Cerebellar cortex (tissue), 1 donor: ENCODE data around the gene SLC7A9.

Experiments used
- DNase-seq: peaks from one replicate; pipeline ENCODE4 v3.0.0-alpha.2; 2015; ENCODE audit warnings: low spot score

The SLC7A9 gene

GRCh38 chr19:32824916-32825608, 44.5 kb downstream of the SLC7A9 start:
- DNase-seq = no peak

- DNase-seq = no peak
Measured at GRCh38 chr19:32824191-32824751, 45.3 kb downstream of the SLC7A9 start.

GRCh38 chr19:32823747-32824102, 45.8 kb downstream of the SLC7A9 start:
- no peak for DNase-seq

DNA sequence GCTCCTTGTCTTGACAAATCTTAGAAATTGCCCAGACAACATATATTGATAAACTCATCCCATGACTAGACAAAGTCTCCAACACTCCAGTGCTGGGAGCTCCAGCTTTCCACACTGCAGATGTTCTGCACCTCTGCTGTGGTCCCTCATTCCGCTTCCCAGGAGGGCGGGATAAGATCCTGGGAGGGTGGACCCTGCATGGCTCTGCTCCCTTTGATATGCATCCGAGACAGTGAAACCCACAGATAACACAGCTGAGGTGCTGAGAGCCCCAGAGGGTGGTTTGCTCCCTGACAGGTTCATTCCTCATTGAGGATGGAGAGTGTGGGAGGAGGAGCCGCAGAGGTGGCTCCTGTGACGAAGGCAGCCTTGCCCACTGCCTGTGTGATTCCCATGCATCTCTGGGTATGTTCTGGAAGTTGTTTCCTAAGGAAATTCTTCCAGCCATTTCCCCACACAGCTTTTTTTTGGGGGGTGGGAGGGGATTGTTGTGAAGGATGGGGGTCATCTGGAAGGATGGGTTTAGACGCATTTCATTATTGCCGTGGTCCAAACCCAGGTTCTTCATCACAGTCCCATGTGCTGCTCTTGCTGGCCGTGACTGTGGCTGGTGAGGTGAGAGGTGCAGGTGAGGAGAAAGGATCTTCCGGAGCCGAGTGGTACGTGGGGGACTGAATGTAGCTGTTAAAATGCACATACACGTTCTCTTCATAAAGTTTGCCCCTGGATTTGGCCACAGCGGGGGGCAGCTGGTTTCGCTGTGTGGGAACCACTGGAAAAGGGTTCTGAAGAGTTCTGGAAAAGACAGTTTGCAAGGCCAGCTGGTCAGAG, 46.4 kb downstream of the SLC7A9 start:
- no peak for DNase-seq

- no peak for DNase-seq
Measured at GRCh38 chr19:32819419-32820400, 49.9 kb downstream of the SLC7A9 start.

DNA sequence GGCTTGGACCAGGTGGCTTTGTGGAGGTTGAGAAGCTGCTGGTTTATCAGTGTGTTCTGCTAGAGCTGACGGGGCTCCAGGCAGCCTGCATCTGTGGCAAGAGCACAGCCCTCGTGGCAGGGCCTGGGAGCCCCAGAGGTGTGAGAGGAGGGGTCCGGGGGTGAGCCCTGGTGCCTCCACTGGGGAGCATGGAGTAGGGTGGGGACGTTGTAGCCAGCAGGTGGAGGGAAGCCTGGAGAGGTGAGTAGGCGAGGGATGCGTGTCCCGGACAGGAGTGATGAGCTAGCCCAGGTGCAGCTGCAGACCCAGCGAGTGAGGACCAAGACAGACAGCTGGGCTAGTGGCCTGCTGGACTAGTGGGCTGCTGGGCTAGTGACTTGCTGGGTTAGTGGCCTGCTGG, 51.0 kb downstream of the SLC7A9 start:
- no peak for DNase-seq

GRCh38 chr19:32817569-32818476, 51.7 kb downstream of the SLC7A9 start:
- DNase-seq = no peak

DNA sequence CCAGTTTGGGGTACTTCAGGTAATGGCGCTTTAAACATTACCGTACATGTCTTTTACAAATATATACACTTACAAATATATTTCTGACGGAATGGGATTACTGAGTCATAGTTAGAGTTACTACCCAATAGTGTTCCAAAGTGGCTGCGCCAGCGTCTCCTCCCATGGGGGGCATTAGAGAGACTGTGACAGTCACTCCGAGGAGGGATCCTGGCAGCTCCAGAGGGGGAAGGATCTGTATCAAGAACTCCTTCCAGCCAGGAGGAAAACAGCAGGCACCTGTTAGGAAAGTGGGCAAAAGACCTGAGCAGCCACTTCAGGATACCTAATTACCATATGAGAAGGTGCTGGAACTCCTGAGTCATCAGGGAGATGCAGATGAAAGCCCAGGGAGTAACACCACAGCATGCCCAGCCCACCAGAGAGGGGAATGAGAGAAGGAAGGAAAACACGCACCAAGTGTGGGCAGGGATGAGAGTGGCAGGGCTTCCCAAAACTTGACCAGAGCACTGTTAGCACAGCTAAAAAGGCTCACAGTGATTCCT, 52.9 kb downstream of the SLC7A9 start:
- DNase-seq = no peak

- no peak for DNase-seq
Measured at GRCh38 chr19:32814624-32815023, 54.9 kb downstream of the SLC7A9 start.

GRCh38 chr19:32813862-32814425, 55.6 kb downstream of the SLC7A9 start:
- no peak for DNase-seq

- no peak for DNase-seq
Measured at GRCh38 chr19:32812571-32812970, 57.0 kb downstream of the SLC7A9 start.

DNA sequence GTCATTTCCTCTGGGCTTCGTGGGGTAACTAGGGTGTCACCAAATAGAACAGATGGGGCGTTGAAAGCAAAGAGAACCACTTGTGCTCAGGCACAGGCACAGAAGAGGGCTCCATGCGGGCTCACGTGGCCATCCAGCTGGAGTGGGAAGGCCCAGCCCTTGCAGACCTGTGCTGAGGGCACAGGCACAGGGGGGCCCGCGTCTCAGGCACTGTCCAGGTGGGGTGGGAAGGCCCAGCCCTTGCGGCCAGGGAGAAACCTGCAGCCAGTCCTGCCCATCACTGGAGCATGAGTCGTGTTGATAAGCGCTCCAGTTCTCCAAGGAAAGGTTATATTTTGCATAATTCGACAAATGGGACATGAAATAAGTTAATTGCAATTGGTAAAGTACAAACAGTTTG, 57.5 kb downstream of the SLC7A9 start:
- no peak for DNase-seq

GRCh38 chr19:32811151-32811550, 58.4 kb downstream of the SLC7A9 start:
- no peak for DNase-seq

GRCh38 chr19:32810452-32810851, 59.1 kb downstream of the SLC7A9 start:
- DNase-seq = no peak

DNA sequence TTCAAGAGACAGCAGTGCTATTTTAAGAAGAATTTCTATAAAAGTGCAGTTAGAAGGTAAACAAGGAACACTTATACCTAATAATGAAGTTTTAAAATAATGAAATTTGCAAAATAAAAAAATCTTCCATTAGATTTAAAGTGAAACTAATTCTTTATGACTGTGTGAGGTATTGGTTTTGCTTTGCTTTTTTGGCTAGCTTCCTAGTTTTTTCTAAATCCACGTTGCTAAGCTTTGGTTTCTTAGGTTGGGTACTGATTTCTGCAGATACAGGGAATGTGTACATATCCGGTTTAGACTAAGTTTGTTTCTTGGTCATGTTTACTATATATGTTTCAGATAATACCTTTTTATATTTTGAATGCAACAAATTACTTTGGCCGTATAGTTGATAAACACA, 59.8 kb downstream of the SLC7A9 start:
- DNase-seq = no peak

DNA sequence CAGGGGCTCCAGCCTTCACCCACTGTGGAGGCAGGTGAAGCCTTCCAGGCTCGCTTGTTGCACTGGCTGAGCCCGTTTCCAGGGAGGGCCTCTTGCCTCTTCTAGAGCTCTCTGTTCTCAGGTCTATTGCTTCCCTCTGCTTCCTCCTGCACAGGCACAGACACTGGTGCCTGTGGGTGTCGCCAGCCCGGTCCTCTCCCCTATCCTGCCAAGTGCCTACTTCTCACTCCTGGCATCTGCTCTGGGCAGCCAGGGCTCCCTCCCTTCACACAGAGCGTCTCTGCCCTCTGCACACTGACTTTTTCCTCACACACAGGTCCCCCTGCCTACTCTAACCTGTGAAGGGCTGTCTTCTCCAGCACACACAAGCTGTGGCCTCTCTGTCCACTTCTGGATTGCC, 60.3 kb downstream of the SLC7A9 start:
- no peak for DNase-seq

DNA sequence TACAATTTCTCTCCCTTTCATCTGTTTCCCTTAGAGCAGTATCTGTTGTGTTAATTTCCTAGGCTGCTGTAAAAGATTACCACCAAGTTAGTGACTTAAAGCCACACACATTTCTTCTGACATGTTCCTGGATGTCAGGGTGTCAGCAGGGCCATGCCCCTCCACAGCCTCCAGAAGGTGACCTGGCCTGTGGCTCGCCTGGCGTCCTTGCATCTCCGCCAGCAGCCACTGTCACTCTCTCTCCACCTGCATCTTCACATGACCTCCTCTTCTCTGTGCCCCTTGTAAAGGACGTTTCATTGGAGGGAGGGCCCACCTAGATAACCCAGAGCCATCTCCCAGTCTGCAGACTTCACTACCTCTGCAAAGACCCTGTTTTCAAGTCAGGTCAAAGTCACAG, 61.3 kb downstream of the SLC7A9 start:
- no peak for DNase-seq

DNA sequence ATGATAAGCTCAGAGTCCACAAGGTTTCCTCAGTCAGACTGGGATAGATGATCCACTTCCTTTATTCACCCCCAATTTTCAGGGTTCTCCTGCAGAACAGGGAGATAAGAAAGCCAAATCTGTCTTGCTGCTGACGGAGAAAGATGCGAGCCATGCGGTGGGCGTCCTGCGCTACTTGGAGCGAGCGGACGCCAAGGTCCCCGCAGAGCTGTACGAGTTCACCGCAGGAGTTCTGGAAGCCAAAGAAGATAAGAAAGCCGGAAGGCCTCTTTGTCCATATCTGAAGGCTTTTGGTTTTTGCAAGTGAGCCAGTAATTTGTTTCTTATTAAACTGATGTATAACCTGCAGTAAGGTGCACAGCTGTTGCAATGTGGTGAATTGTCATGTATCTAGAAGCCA, 66.7 kb downstream of the SLC7A9 start:
- no peak for DNase-seq

GRCh38 chr19:32800754-32801153, 68.8 kb downstream of the SLC7A9 start:
- DNase-seq = no peak

DNA sequence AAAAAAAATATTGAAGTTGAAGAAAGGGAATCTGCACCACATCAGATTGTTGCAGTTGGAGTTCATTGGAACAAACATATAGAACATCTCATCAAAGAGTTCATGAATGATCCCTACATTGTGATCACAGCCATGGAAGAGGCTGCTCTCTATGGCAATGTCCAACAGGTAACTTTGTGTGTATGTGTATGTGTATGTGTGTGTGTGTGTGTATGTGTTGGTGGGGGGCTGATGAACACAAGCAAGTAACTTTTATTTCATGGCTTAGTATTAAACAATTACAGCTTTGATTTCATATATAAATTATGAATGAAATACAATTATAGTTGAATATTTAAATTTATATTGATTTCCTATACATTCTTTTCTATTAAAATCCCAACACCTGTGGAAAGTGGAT, 69.4 kb downstream of the SLC7A9 start:
- no peak for DNase-seq
